Tibial nerve (tissue), 4 donors: ENCODE results near the gene DNM2.

ENCODE experiments used
- CTCF ChIP-seq, 5 experiments: fragments of 200-600 bp in 3 of 5; fragments of 450-650 bp in 2 of 5; sonication (generic) in 3 of 5; IDR thresholded peaks; one replicate each; pipeline ENCODE4 v1.5.1; 2016 to 2019; ENCODE audit warnings: antibody characterized with exemption in 5 of 5, mild to moderate bottlenecking in 3 of 5, moderate library complexity in 2 of 5
- EP300 ChIP-seq, 2 donors: sonication (generic); formaldehyde crosslinking; IDR thresholded peaks; one replicate each; pipeline ENCODE4 v1.6.1; 2017; ENCODE audit warnings: antibody characterized with exemption in 2 of 2, mild to moderate bottlenecking in 1 of 2
- POLR2A ChIP-seq, 2 donors: fragments of 450-650 bp; IDR thresholded peaks; one replicate each; pipeline ENCODE4 v1.6.1; 2017; ENCODE audit warnings: antibody characterized with exemption in 2 of 2, mild to moderate bottlenecking in 2 of 2, moderate library complexity in 2 of 2

DNA sequence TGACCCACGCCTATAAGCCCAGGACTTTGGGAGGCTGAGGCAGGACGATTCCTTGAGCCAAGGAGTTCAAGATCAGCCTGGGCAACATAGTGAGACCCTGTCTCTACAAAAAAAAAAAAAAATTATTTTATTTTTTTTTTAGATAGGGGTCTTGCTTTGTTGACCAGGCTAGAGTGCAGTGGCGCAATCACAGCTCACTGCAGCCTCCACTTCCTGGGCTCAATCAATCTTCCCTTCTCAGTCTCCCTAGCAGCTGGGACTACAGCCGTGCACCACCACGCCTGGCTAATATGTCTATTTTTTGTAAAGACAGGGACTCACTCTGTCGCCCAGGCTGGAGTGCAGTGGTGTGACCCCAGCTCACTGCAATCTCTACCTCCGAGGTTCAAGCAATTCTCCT, 135.1 kb downstream of the DNM2 start:
- TF ChIP-seq CTCF (IDR thresholded peaks at IDR 0.05) (no peak), EP300 (IDR thresholded peaks at IDR 0.05) (no peak), POLR2A (IDR thresholded peaks at IDR 0.05) (no peak)
